CD4-positive, alpha-beta T cell treated with Interferon alpha-2 for 1 hour (primary cell): Measurements from ENCODE around the gene ANXA1.

ENCODE experiments used
- DNase-seq, 2 donors: peaks; one replicate each; pipeline ENCODE4 v3.0.0-alpha.2; 2020 to 2022

Gene ANXA1

DNA sequence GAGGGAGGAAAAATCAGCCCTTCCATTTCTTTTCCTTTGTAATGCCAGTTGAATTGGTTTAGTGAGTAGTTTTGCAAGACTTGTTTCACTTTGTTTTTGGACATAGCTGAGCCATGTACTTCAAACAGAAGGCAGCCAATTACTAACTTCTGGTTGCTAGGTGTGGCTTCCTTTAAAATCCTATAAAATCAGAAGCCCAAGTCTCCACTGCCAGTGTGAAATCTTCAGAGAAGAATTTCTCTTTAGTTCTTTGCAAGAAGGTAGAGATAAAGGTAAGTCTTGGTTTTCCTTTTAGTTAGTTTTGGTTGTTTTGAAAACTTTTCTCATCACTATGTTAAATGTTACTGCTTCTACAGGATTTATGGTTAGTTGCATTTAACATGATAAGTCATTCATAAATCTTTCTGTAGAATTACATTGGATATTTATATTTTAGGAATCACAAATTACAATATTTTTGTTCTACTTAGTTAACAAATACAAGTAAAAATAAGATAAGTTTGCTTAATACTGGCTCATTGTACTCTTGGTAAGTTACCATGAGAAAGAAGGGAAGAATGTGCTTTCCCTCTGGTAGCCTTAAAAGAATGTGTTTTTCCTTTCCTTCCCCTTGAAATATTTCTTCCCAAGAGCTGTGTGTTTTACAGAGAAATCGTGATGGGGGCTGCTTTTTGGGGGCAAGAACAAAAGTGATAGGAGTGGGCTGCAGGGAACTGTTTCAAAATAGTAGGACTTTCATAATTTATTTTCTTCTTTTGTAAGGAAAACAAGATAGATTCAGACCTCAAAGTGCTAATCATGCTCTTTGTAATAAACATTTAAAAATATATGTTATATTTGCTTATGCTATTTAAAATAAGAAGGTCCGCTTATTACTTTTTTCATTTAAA, at the start of gene ANXA1:
ANXA1 (plus strand) TSS at position 213 of the 890 bp plus-strand sequence. CDS start 6,671 bp downstream, outside the sequence.
- peak; percentile 64 to 90 for DNase-seq

- no peak for DNase-seq
These were observed 47.3 kb upstream of the ANXA1 start for GRCh38 chr9:73104342-73104741.

DNA sequence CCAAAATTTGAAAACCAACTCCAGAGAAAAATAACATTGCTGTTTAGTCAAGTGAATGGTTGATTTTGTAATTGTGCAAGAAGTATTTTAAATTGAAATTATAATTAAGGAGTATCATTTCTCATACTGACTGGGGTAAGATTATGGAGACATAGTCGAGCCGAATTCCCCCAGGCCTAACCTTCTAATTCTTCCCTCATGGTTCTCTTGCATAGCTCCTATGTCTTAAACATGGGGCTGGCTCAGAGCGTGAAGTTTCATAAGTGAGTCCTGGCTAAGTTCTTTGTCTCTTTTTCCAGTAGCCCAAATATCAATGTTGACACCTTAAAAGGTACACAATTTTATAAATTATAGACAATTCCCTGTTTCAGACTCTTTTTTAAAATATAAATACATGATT, 46.7 kb upstream of the ANXA1 start:
- DNase-seq = no peak

DNA sequence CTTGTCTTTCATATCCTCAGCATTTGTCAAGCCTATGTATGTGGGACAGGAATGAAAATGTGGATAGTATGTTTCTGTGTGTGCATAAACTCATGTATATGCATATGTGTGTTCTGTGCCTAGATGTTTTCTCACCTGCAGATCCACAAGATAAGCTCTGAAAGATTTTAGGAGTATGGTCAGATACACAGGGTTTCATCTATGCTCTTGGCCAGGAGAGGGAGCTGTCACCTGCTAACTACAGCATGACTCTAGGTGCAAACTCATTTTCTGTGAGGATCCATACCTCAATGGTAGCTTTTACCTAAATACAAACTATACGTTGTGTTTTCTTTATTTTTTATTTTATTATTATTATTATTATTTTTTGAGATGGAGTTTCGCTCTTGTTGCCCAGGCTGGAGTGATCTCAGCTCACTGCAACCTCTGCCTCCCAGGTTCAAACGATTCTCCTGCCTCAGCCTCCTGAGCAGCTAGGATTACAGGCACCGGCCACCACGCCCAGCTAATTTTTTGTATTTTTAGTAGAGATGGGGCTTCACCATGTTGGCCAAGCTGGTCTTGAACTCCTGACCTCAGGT, 44.1 kb upstream of the ANXA1 start:
- DNase-seq = peak; percentile 63 to 79

DNA sequence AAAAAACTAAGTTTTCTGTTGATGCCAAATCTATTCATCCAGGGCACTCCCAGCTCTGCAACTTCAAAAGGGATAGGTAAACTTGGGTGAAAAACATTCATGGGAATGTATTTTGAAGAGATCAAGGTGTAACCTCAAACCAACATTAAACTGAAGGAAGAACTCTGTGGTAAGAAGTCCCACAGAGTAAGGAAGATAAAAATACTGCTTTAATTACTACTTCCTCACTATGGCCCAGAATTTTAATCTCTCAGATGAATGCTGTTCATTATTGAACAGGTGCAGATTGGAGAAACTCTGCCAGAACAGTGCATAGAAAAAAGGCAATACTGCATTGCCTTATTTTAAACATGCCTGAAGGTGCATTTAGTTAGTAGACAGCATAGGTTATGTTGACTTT, 37.6 kb upstream of the ANXA1 start:
- DNase-seq = no peak

DNA sequence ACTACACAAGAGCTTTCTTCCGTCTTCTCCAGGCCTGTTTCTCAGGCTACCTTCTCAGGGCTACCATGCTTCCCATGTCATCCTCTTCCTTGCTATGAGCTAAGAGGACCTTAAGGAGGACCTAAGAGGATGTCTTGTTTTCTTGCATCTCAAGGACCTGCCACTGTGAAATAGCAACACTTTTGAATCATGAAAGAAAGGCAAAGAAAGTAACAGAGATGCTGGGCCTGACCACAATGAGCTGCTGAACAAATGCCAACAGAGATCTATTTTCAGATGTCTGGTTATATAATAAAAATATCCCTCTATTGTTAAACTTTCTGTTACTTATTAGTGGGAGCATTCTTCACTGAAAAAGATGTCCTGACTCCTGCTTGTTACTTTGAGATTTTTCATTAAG, 36.7 kb upstream of the ANXA1 start:
- no peak for DNase-seq

DNA sequence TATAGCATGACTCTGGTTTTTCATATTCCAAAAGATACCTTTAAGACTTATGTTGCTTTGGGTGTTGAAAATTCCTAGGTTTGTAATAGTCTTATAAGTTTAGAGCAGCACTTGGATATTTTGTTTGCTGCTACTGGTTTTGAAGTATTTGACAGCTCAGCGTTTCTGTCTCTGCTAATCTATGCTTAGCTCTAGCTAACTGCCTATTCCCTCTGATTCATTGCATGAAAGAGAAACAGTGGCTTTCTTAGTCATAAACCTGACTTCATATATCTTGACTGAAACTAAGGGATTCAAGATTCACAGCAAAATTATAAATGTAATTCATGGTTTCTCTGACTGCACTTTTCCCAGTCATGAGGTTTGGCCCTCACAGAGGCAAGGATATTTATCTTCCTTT, 35.6 kb upstream of the ANXA1 start:
- DNase-seq = no peak

GRCh38 chr9:73116880-73117279, 34.8 kb upstream of the ANXA1 start:
- no peak for DNase-seq

- no peak for DNase-seq
These were observed 33.4 kb upstream of the ANXA1 start for GRCh38 chr9:73118286-73118685.

DNA sequence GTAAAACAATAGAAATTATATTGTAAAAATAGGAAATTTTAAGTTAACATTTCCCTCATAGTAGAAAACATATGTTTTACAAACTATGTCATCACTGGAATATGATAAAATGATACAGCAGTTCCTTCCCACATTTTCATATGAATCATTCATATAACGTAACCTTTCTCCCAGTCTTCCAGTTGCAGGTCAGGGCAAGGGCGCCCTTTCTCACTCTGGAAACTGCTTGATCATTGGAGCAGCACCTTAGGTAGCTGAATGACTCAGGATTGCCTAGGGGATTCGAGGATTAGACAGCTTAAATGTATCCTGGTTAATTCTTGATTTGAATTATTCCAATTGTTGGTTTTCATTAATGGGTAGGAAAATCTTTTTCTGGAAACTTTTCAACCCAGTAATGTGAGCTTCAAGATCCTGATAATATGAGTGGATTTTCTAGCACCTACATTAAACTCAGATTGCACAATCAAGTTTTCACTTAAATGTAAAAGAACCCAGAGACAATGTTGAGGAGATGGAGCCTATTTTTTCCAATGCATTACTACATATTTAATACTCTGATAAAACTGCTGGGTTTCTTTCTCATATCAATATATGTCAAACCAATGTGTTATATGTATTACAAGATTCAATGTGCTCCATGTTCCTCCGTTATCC, 32.6 kb upstream of the ANXA1 start:
- DNase-seq = no peak

DNA sequence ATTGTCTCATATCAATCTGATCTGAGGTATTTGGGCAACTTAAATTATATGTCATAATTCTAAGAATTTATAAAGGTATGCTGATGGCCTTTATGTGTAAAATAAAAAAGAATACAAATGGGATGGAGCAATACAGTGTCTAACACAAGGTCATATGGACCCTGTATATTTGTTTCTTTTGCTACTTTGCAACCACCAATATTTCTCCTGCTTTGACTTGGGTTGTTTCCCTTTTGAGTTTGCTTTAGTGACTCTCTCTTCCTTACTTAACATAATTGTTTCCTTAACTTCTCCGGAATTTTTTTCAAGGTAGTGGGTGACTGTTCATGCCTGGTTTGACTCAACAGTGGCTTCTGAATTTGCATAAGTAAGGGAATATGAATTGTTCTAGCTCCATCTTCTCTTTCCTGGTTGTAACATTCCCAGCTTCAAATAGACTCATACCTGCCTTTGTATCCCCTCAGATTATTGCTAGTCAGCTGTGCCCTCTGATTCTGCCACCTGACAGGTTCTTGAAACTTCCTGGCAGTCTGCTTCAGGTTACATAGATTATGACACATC, 30.2 kb upstream of the ANXA1 start:
- DNase-seq = no peak

DNA sequence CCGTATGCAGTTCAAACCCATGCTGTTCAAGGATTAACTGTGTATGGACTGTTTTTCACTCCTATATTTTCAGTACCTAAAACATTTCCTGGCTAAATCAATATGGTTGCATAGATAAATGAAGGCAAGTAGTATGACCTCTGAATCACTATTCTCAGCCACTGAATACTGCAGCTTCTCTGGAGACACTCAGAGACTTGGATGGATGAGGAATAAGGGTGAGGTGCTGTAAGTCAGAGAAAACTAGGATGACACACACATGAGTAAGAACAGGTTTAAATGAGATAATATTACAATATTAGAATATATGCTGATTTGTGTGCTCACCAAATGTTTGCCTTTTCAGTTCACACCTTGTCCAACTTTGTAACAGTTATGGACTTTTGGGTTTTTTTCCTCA, 26.0 kb upstream of the ANXA1 start:
- no peak for DNase-seq

GRCh38 chr9:73129941-73130685, 21.6 kb upstream of the ANXA1 start:
- DNase-seq = no peak

- DNase-seq = no peak
These were observed 20.2 kb upstream of the ANXA1 start for GRCh38 chr9:73131461-73131860.

GRCh38 chr9:73132034-73132776, 19.5 kb upstream of the ANXA1 start:
- DNase-seq = peak; percentile 88 to 92

- DNase-seq = peak in 1 of 2 donors; percentile 45
These were observed 18.5 kb upstream of the ANXA1 start for GRCh38 chr9:73133022-73133651.

- no peak for DNase-seq
These were observed 17.7 kb upstream of the ANXA1 start for GRCh38 chr9:73133921-73134407.

- DNase-seq = no peak
These were observed 16.3 kb upstream of the ANXA1 start for GRCh38 chr9:73135394-73135793.

- no peak for DNase-seq
These were observed 14.3 kb upstream of the ANXA1 start for GRCh38 chr9:73137286-73137899.

- no peak for DNase-seq
These were observed 13.8 kb upstream of the ANXA1 start for GRCh38 chr9:73137914-73138313.

- no peak for DNase-seq
These were observed 13.1 kb upstream of the ANXA1 start for GRCh38 chr9:73138516-73138915.
